DLD1 (cell line): Measurements from ENCODE around the gene ZNF436.

Experiments
- in situ Hi-C: cut with HindIII; loops from 2 replicates; pipeline ENCODE4 v1.10.0; 2017; ENCODE audit warnings: low sequenced_read_pairs

Gene ZNF436

GRCh38 chr1:23369335-23370013 lies at the start of gene ZNF436:
Gene ZNF436 (minus strand): TSS chr1:23369836. CDS start chr1:23368005, 1,831 bp downstream.
- in situ Hi-C loops, result no loop called here

GRCh38 chr1:23419180-23419579 lies 49.5 kb upstream of the ZNF436 start:
- in situ Hi-C loops, result no loop called here

GRCh38 chr1:23417570-23417969 lies 47.9 kb upstream of the ZNF436 start:
- in situ Hi-C loops, result no loop called here

GRCh38 chr1:23416964-23417363 lies 47.3 kb upstream of the ZNF436 start:
- in situ Hi-C loops, result no loop called here

- in situ Hi-C loops, result no loop called here
These were observed 39.2 kb upstream of the ZNF436 start for GRCh38 chr1:23408797-23409290.

- in situ Hi-C loops, result no loop called here
These were observed 37.5 kb upstream of the ZNF436 start for GRCh38 chr1:23407016-23407630.

- in situ Hi-C loops, result no loop called here
These were observed 36.3 kb upstream of the ZNF436 start for GRCh38 chr1:23405946-23406345.

GRCh38 chr1:23403735-23404486 lies 34.3 kb upstream of the ZNF436 start:
- in situ Hi-C loops, result no loop called here

- in situ Hi-C loops, result no loop called here
These were observed 33.7 kb upstream of the ZNF436 start for GRCh38 chr1:23403355-23403734.

GRCh38 chr1:23403038-23403336 lies 33.4 kb upstream of the ZNF436 start:
- in situ Hi-C loops, result no loop called here

GRCh38 chr1:23402286-23403037 lies 32.8 kb upstream of the ZNF436 start:
- in situ Hi-C loops, result no loop called here

GRCh38 chr1:23401313-23401712 lies 31.7 kb upstream of the ZNF436 start:
- in situ Hi-C loops, result no loop called here

- in situ Hi-C loops, result no loop called here
These were observed 30.9 kb upstream of the ZNF436 start for GRCh38 chr1:23400324-23401114.

- in situ Hi-C loops, result no loop called here
These were observed 29.6 kb upstream of the ZNF436 start for GRCh38 chr1:23399229-23399628.

GRCh38 chr1:23397908-23398307 lies 28.3 kb upstream of the ZNF436 start:
- in situ Hi-C loops, result no loop called here

GRCh38 chr1:23396380-23396779 lies 26.7 kb upstream of the ZNF436 start:
- in situ Hi-C loops, result no loop called here

GRCh38 chr1:23395849-23396248 lies 26.2 kb upstream of the ZNF436 start:
- in situ Hi-C loops, result no loop called here

- in situ Hi-C loops, result no loop called here
These were observed 25.6 kb upstream of the ZNF436 start for GRCh38 chr1:23395154-23395724.

GRCh38 chr1:23394684-23395083 lies 25.0 kb upstream of the ZNF436 start:
- in situ Hi-C loops, result no loop called here

- in situ Hi-C loops, result no loop called here
These were observed 24.5 kb upstream of the ZNF436 start for GRCh38 chr1:23394181-23394580.
